K562 (cell line): ENCODE measurements around the gene GPC2. TPM values are rescaled to one million over a fixed set of nuclear protein-coding genes. Genes with fewer than 3 reads are reported as not detected.

ENCODE experiments used
- BDP1 ChIP-seq: IDR thresholded peaks from 3 replicates; pipeline ENCODE4 v1.6.1; 2011; ENCODE audit not compliant: insufficient read length, insufficient read depth
- CC2D1A ChIP-seq: fragments of 450-650 bp; IDR thresholded peaks from 2 replicates; pipeline ENCODE4 v1.6.1; 2017; ENCODE audit warnings: mild to moderate bottlenecking
- ERF ChIP-seq: fragments of 450-650 bp; formaldehyde crosslinking; IDR thresholded peaks from 2 replicates; pipeline ENCODE4 v1.4.0; 2020; ENCODE audit warnings: mild to moderate bottlenecking, mixed read lengths
- FOSL1 ChIP-seq: fragments of 200-800 bp; sonication (Bioruptor generic); conservative IDR thresholded peaks from 2 replicates; pipeline ENCODE4 v1.6.1; 2016; ENCODE audit warnings: missing genetic modification characterization, missing compliant biosample characterization
- HDAC3 ChIP-seq: fragments of 450-650 bp; IDR thresholded peaks from 2 replicates; pipeline ENCODE4 v1.6.1; 2018; ENCODE audit warnings: borderline replicate concordance, mild to moderate bottlenecking, moderate library complexity; ENCODE audit not compliant: partially characterized antibody
- MAFK ChIP-seq: IDR thresholded peaks from 2 replicates; pipeline ENCODE4 v1.6.1; 2011; ENCODE audit warnings: low read length, improper control_type of control experiment
- RFX7 ChIP-seq: fragments of 250-450 bp; sonication (Bioruptor Pico); IDR thresholded peaks from 2 replicates; pipeline ENCODE4 v1.5.1; 2021; ENCODE audit warnings: mild to moderate bottlenecking
- SMARCE1 ChIP-seq: fragments of 450-650 bp; IDR thresholded peaks from 2 replicates; pipeline ENCODE4 v1.7.1; 2016; ENCODE audit warnings: mild to moderate bottlenecking
- SRSF3 ChIP-seq: fragments of 200-400 bp; formaldehyde crosslinking; IDR thresholded peaks from 2 replicates; pipeline ENCODE4 v1.6.1; 2016; ENCODE audit warnings: mild to moderate bottlenecking, low read length, moderate library complexity; ENCODE audit not compliant: insufficient read depth
- STAG1 ChIP-seq: sonication (generic); formaldehyde crosslinking; IDR thresholded peaks from 2 replicates; pipeline ENCODE4 v1.5.0; 2020; ENCODE audit warnings: missing genetic modification reagents, borderline replicate concordance
- TCFL5 ChIP-seq: fragments of 250-450 bp; sonication (Bioruptor Pico); conservative IDR thresholded peaks from 2 replicates; pipeline ENCODE4 v1.6.1; 2021; ENCODE audit warnings: mild to moderate bottlenecking, moderate library complexity, matching md5 sums
- ZNF197 ChIP-seq: fragments of 200-800 bp; sonication (Bioruptor generic); IDR thresholded peaks from 2 replicates; pipeline ENCODE4 v1.6.1; 2016; ENCODE audit warnings: low read depth, missing genetic modification characterization, missing compliant biosample characterization
- ZNF3 ChIP-seq: fragments of 250-450 bp; sonication (Bioruptor Pico); IDR thresholded peaks from 2 replicates; pipeline ENCODE4 v1.5.0; 2021; ENCODE audit warnings: mild to moderate bottlenecking, moderate library complexity
- ZNF408 ChIP-seq: fragments of 250-450 bp; sonication (Bioruptor Pico); IDR thresholded peaks from 2 replicates; pipeline ENCODE4 v1.4.0; 2020; ENCODE audit warnings: low read depth, mild to moderate bottlenecking, moderate library complexity
- polyA plus RNA-seq, 8 experiments: library from polyadenylated mRNA; depleted of rRNA in 4 of 8; stranded (reverse) in 5 of 8; unstranded in 3 of 8; fragments of >200 nt; fragmentation: Nextera tagmentation in 2 of 8; fragmentation: Illumina TruSeq in 1 of 8; extraction: Ambion mirVana in 2 of 8; extraction: Trizol in 1 of 8; gene quantifications; 2 replicates each; pipeline versions ENCODE4 v1.2.1 to v1.2.3, GENCODE V29; 2011 to 2014; ENCODE audit warnings: inconsistent platforms in 1 of 8, missing spikeins in 1 of 8
- total RNA-seq, 7 experiments: library from RNA; depleted of rRNA in 6 of 7; stranded (reverse); fragments of >200 nt in 6 of 7; fragmentation: Illumina TruSeq in 2 of 7; extraction: Trizol in 2 of 7; gene quantifications; 2 replicates each; pipeline versions ENCODE4 v1.2.1 to v1.2.3, GENCODE V29; 2011 to 2021; ENCODE audit warnings: low replicate concordance in 1 of 7
- TF ChIP-seq, protein P1 (sequence below): sonication (generic); formaldehyde crosslinking; IDR thresholded peaks from 2 replicates; pipeline ENCODE4 v1.8.1; 2022; ENCODE audit warnings: missing genetic modification reagents
- TF ChIP-seq, protein P2 (sequence below): fragments of 450-650 bp; IDR thresholded peaks from 2 replicates; pipeline ENCODE4 v1.6.1; 2016; ENCODE audit warnings: mild to moderate bottlenecking
- TF ChIP-seq, protein P3 (sequence below): fragments of 450-650 bp; formaldehyde crosslinking; IDR thresholded peaks from 2 replicates; pipeline ENCODE4 v1.4.0; 2020; ENCODE audit warnings: mild to moderate bottlenecking, mixed read lengths
- TF ChIP-seq, protein P4 (sequence below): fragments of 450-650 bp; IDR thresholded peaks from 2 replicates; pipeline ENCODE4 v1.6.1; 2016; ENCODE audit warnings: borderline replicate concordance
- TF ChIP-seq, protein P5 (sequence below): fragments of 250-450 bp; sonication (Bioruptor Pico); IDR thresholded peaks from 2 replicates; pipeline ENCODE4 v1.5.0; 2021

GPC2 gene
- total and polyA plus RNA-seq, 9 of the 15 experiments (the other 6 are each of a cell fraction or from before 2014, with no cell fraction given) = 0.06 to 7.7 (median 1.4) TPM; not detected in 1

DNA sequence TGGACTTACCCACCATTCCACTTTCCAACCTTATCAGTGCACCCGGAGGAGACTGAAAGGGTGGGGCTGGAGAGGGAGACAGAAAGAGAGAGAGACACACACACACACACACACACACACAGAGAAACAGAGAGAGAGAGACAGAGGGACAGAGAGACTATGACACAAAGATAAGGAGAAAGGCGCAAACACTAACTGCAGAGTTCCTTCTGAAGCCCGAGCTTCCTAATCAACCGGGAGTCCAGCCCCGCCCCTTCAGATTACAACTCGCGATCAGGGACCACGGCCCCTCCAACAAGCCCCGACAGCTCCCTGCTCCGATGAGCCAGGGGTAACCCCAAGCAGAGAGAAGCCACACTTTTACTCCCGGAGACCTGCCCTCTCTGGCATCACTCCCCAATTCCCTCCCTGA, 9.3 kb downstream of the GPC2 start (continued):
- TF ChIP-seq, protein P1, sequence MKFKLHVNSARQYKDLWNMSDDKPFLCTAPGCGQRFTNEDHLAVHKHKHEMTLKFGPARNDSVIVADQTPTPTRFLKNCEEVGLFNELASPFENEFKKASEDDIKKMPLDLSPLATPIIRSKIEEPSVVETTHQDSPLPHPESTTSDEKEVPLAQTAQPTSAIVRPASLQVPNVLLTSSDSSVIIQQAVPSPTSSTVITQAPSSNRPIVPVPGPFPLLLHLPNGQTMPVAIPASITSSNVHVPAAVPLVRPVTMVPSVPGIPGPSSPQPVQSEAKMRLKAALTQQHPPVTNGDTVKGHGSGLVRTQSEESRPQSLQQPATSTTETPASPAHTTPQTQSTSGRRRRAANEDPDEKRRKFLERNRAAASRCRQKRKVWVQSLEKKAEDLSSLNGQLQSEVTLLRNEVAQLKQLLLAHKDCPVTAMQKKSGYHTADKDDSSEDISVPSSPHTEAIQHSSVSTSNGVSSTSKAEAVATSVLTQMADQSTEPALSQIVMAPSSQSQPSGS (CRISPR knock-in tag) = no peak
- TF ChIP-seq STAG1 (CRISPR knock-in tag) = no peak
- TF ChIP-seq SMARCE1 = peak; percentile 97
- TF ChIP-seq ZNF408 (CRISPR knock-in tag) = no peak
- TF ChIP-seq CC2D1A = peak; percentile 83
- no peak for TF ChIP-seq RFX7
- TF ChIP-seq, protein P2, sequence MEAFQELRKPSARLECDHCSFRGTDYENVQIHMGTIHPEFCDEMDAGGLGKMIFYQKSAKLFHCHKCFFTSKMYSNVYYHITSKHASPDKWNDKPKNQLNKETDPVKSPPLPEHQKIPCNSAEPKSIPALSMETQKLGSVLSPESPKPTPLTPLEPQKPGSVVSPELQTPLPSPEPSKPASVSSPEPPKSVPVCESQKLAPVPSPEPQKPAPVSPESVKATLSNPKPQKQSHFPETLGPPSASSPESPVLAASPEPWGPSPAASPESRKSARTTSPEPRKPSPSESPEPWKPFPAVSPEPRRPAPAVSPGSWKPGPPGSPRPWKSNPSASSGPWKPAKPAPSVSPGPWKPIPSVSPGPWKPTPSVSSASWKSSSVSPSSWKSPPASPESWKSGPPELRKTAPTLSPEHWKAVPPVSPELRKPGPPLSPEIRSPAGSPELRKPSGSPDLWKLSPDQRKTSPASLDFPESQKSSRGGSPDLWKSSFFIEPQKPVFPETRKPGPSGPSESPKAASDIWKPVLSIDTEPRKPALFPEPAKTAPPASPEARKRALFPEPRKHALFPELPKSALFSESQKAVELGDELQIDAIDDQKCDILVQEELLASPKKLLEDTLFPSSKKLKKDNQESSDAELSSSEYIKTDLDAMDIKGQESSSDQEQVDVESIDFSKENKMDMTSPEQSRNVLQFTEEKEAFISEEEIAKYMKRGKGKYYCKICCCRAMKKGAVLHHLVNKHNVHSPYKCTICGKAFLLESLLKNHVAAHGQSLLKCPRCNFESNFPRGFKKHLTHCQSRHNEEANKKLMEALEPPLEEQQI = no peak
- TF ChIP-seq, protein P3, sequence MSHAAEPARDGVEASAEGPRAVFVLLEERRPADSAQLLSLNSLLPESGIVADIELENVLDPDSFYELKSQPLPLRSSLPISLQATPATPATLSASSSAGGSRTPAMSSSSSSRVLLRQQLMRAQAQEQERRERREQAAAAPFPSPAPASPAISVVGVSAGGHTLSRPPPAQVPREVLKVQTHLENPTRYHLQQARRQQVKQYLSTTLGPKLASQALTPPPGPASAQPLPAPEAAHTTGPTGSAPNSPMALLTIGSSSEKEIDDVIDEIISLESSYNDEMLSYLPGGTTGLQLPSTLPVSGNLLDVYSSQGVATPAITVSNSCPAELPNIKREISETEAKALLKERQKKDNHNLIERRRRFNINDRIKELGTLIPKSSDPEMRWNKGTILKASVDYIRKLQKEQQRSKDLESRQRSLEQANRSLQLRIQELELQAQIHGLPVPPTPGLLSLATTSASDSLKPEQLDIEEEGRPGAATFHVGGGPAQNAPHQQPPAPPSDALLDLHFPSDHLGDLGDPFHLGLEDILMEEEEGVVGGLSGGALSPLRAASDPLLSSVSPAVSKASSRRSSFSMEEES (CRISPR knock-in tag) = no peak
- no peak for TF ChIP-seq BDP1
- peak; percentile 68 for TF ChIP-seq FOSL1
- TF ChIP-seq TCFL5 (CRISPR knock-in tag) = no peak
- no peak for TF ChIP-seq ERF (CRISPR knock-in tag)
- TF ChIP-seq, protein P4, sequence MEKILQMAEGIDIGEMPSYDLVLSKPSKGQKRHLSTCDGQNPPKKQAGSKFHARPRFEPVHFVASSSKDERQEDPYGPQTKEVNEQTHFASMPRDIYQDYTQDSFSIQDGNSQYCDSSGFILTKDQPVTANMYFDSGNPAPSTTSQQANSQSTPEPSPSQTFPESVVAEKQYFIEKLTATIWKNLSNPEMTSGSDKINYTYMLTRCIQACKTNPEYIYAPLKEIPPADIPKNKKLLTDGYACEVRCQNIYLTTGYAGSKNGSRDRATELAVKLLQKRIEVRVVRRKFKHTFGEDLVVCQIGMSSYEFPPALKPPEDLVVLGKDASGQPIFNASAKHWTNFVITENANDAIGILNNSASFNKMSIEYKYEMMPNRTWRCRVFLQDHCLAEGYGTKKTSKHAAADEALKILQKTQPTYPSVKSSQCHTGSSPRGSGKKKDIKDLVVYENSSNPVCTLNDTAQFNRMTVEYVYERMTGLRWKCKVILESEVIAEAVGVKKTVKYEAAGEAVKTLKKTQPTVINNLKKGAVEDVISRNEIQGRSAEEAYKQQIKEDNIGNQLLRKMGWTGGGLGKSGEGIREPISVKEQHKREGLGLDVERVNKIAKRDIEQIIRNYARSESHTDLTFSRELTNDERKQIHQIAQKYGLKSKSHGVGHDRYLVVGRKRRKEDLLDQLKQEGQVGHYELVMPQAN = peak; percentile 75; the same call in 1 of the 2 replicates
- TF ChIP-seq HDAC3 = no peak
- TF ChIP-seq SRSF3 = no peak
- TF ChIP-seq ZNF3 (CRISPR knock-in tag) = no peak
- TF ChIP-seq MAFK = peak; percentile 20; the same call in 1 of the 2 replicates
- TF ChIP-seq, protein P5, sequence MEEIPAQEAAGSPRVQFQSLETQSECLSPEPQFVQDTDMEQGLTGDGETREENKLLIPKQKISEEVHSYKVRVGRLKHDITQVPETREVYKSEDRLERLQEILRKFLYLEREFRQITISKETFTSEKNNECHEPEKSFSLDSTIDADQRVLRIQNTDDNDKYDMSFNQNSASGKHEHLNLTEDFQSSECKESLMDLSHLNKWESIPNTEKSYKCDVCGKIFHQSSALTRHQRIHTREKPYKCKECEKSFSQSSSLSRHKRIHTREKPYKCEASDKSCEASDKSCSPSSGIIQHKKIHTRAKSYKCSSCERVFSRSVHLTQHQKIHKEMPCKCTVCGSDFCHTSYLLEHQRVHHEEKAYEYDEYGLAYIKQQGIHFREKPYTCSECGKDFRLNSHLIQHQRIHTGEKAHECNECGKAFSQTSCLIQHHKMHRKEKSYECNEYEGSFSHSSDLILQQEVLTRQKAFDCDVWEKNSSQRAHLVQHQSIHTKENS (CRISPR knock-in tag) = no peak
- TF ChIP-seq ZNF197 (CRISPR knock-in tag) = no peak; the same call in 1 of the 2 replicates
